Activated naive CD8-positive, alpha-beta T cell (primary cell): ENCODE measurements around the gene IFI27.

Experiments
- H3K27ac Mint-ChIP-seq: one replicate; pipeline ENCODE4 v1.8.0; 2021; ENCODE audit warnings: mixed read lengths
- H3K27me3 Mint-ChIP-seq: one replicate; pipeline ENCODE4 v1.8.0; 2021; ENCODE audit warnings: mixed read lengths
- H3K36me3 Mint-ChIP-seq: one replicate; pipeline ENCODE4 v1.8.0; 2021; ENCODE audit warnings: mixed read lengths
- H3K4me1 Mint-ChIP-seq: one replicate; pipeline ENCODE4 v1.8.0; 2021; ENCODE audit warnings: low read depth, mixed read lengths
- H3K4me3 Mint-ChIP-seq: one replicate; pipeline ENCODE4 v1.8.0; 2021; ENCODE audit warnings: mild to moderate bottlenecking, mixed read lengths
- H3K9me3 Mint-ChIP-seq: one replicate; pipeline ENCODE4 v1.8.0; 2021; ENCODE audit warnings: low read depth, mixed read lengths

The IFI27 gene

GRCh38 chr14:94113908-94114588 lies 3.5 kb downstream of the IFI27 start:
- Mint-ChIP-seq H3K36me3 (no peaks in the 10 kb centered on the region), H3K9me3 (no peaks in the 10 kb centered on the region), H3K27ac (no peak overlapping the region), H3K4me1 (no peaks in the 10 kb centered on the region), H3K27me3 (peaks cover 4% of the 10 kb centered on the region), H3K4me3 (no peak overlapping the region)

DNA sequence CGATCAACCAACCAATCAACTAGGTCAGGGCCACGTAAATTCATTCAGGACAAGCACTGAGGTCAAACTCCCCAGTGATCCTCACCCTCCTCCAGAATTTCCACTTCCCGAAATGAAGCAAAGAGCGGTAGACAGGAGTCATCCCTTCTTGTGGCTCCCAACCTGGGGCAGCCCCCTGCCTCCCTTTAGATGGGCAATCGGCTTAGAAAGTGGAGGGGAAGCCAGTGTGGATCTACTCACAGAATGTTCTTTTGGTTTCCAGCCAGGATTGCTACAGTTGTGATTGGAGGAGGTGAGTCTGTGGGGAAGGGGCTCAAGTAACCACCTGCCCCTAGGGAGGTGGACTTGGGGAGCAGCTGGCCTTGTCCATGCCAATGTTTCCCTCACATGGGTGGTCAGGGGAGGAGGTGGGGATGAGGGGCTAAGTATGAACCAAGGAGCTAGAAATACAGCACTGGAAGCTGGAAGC lies 4.1 kb downstream of the IFI27 start:
- no peak overlapping the region for H3K4me3 Mint-ChIP-seq
- H3K36me3 Mint-ChIP-seq: peaks cover 3% of the 10 kb centered on the region
- peaks cover 4% of the 10 kb centered on the region for H3K27me3 Mint-ChIP-seq
- H3K4me1 Mint-ChIP-seq: no peaks in the 10 kb centered on the region
- peaks cover 2% of the 10 kb centered on the region for H3K9me3 Mint-ChIP-seq
- H3K27ac Mint-ChIP-seq: no peak overlapping the region

- H3K36me3 Mint-ChIP-seq: peaks cover 5% of the 10 kb centered on the region
- peaks cover 4% of the 10 kb centered on the region for H3K27me3 Mint-ChIP-seq
- no peaks in the 10 kb centered on the region for H3K4me1 Mint-ChIP-seq
- no peak overlapping the region for H3K27ac Mint-ChIP-seq
- H3K9me3 Mint-ChIP-seq: peaks cover 4% of the 10 kb centered on the region
- no peak overlapping the region for H3K4me3 Mint-ChIP-seq
Measured at GRCh38 chr14:94115058-94115591, 4.6 kb downstream of the IFI27 start.

DNA sequence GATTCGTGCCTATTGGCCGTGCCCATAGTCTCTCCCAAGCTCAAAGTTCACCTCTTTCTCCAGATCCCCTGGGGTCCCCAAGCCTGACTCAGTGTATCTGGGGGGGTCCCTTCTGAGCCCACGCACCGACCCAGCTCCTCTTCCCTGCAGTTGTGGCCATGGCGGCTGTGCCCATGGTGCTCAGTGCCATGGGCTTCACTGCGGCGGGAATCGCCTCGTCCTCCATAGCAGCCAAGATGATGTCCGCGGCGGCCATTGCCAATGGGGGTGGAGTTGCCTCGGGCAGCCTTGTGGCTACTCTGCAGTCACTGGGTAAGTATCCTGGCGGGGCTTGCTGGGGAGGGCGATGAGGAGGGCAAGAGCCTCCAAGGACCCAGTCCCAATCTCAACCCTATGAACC lies 5.1 kb downstream of the IFI27 start:
- Mint-ChIP-seq H3K27me3 (peaks cover 4% of the 10 kb centered on the region), H3K4me1 (no peaks in the 10 kb centered on the region), H3K36me3 (peaks cover 5% of the 10 kb centered on the region), H3K9me3 (peaks cover 4% of the 10 kb centered on the region), H3K4me3 (no peak overlapping the region), H3K27ac (no peak overlapping the region)

- peaks cover 8% of the 10 kb centered on the region for H3K9me3 Mint-ChIP-seq
- H3K4me1 Mint-ChIP-seq: no peaks in the 10 kb centered on the region
- peaks cover 4% of the 10 kb centered on the region for H3K27me3 Mint-ChIP-seq
- peaks cover 11% of the 10 kb centered on the region for H3K36me3 Mint-ChIP-seq
- no peak overlapping the region for H3K4me3 Mint-ChIP-seq
- H3K27ac Mint-ChIP-seq: no peak overlapping the region
Measured at GRCh38 chr14:94116701-94117100, 6.2 kb downstream of the IFI27 start.

GRCh38 chr14:94117856-94118255 lies 7.3 kb downstream of the IFI27 start:
- Mint-ChIP-seq H3K9me3 (peaks cover 8% of the 10 kb centered on the region), H3K4me3 (no peak overlapping the region), H3K27ac (no peak overlapping the region), H3K36me3 (peaks cover 11% of the 10 kb centered on the region), H3K27me3 (peaks cover 4% of the 10 kb centered on the region), H3K4me1 (no peaks in the 10 kb centered on the region)

- Mint-ChIP-seq H3K27ac (no peak overlapping the region), H3K4me1 (no peaks in the 10 kb centered on the region), H3K36me3 (peaks cover 11% of the 10 kb centered on the region), H3K9me3 (peaks cover 8% of the 10 kb centered on the region), H3K27me3 (peaks cover 4% of the 10 kb centered on the region), H3K4me3 (no peak overlapping the region)
Measured at GRCh38 chr14:94119071-94119470, 8.5 kb downstream of the IFI27 start.

GRCh38 chr14:94120667-94121340 lies 10.3 kb downstream of the IFI27 start:
- Mint-ChIP-seq H3K27me3 (peaks cover 4% of the 10 kb centered on the region), H3K9me3 (peaks cover 8% of the 10 kb centered on the region)

GRCh38 chr14:94121485-94121884 lies 10.9 kb downstream of the IFI27 start:
- H3K4me1 Mint-ChIP-seq: no peaks in the 10 kb centered on the region
- peaks cover 4% of the 10 kb centered on the region for H3K27me3 Mint-ChIP-seq
- peaks cover 11% of the 10 kb centered on the region for H3K36me3 Mint-ChIP-seq
- H3K4me3 Mint-ChIP-seq: no peak overlapping the region
- H3K9me3 Mint-ChIP-seq: peaks cover 8% of the 10 kb centered on the region
- no peak overlapping the region for H3K27ac Mint-ChIP-seq

More at GRCh38 chr14:94120667-94121340, 10.3 kb downstream of the IFI27 start:
- H3K36me3 Mint-ChIP-seq: peaks cover 11% of the 10 kb centered on the region
- H3K4me1 Mint-ChIP-seq: no peaks in the 10 kb centered on the region
- no peak overlapping the region for H3K4me3 Mint-ChIP-seq
- no peak overlapping the region for H3K27ac Mint-ChIP-seq

- no peak overlapping the region for H3K27ac Mint-ChIP-seq
- H3K4me3 Mint-ChIP-seq: no peak overlapping the region
- no peaks in the 10 kb centered on the region for H3K4me1 Mint-ChIP-seq
- H3K27me3 Mint-ChIP-seq: no peaks in the 10 kb centered on the region
- peaks cover 8% of the 10 kb centered on the region for H3K9me3 Mint-ChIP-seq
- peaks cover 11% of the 10 kb centered on the region for H3K36me3 Mint-ChIP-seq
Measured at GRCh38 chr14:94122438-94122837, 11.9 kb downstream of the IFI27 start.

DNA sequence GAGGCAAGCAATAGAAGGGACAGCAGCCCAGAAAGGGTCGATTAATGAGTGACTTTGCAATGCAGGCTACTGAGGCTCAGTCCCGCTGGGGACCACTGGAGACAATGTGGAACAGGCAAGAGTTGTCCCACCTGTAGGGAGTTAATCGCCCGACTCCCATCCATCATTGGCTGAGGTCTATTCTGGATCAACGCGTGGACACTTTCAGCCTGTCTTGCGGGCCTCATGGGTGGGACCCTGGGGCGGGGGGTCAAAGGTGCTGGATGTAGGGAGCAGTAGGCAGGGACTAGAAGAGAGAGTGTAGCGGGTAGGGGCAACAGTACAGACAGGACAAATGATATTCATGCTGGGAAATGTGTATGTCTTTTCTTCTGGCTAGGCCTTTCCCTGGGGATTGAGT lies 12.8 kb downstream of the IFI27 start:
- peaks cover 8% of the 10 kb centered on the region for H3K9me3 Mint-ChIP-seq

DNA sequence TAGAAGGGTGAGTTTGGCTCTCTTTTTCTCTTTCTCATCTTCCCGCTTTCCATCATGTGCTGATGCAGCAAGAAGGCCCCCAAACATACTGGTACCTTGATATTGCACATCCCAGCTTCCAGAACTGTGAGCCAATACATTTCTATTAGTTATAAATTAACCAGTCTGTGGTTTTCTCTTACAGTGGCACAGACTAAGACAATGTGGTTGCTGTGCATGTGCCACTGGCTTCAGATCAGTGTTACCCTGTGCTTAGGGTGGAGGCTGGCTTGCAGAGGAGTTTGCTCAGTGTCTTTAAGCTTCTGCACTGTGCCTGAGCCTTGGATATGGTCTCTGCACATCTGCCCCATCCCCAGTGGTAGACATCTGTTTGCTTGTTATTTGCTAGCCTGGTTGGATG lies 13.3 kb downstream of the IFI27 start:
- H3K4me3 Mint-ChIP-seq: no peak overlapping the region
- H3K9me3 Mint-ChIP-seq: peaks cover 8% of the 10 kb centered on the region
- H3K27me3 Mint-ChIP-seq: no peaks in the 10 kb centered on the region
- peaks cover 5% of the 10 kb centered on the region for H3K4me1 Mint-ChIP-seq
- H3K27ac Mint-ChIP-seq: no peak overlapping the region
- H3K36me3 Mint-ChIP-seq: peaks cover 11% of the 10 kb centered on the region

More for the DNA sequence above, 12.8 kb downstream of the IFI27 start:
- Mint-ChIP-seq H3K27ac (no peak overlapping the region), H3K4me1 (no peaks in the 10 kb centered on the region), H3K36me3 (peaks cover 11% of the 10 kb centered on the region), H3K27me3 (no peaks in the 10 kb centered on the region), H3K4me3 (no peak overlapping the region)

DNA sequence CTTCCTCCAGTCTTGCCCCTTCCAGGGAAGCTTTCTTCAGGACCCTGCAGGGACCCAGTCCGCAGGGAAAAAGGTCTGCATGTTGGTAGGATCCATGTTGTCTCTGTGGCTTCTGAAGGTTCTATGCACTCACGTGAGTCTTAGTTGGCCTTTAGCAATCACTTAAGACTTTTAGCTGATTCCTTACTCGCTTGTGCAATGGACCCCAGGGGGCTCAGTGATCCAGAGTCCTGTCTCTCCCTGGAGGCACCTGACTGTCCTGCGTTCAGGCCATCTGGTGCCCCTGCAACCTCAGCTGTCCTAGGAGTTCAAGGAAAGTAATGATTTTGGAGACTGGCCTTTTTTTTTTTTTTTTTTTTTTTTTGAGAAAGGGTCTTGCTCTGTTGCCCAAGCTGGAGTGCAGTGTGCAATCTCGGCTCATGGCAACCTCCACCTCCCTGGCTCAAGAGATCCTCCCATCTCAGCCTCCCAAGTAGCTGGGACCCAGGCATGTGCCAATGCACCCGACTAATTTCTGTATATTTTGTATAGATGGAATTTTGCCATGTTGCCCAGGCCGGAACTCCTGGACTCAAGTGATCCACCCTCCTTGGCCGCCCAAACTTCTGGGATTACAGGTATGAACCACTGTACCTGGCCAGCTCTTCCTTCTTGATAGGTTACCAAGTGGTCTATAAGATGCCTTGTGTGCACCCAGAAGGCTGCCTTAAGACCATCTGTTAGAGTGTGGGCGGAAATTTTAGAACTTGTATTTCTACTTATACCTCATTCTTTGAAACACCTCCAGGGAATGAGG lies 14.2 kb downstream of the IFI27 start:
- Mint-ChIP-seq H3K27me3 (no peaks in the 10 kb centered on the region), H3K36me3 (peaks cover 7% of the 10 kb centered on the region), H3K4me3 (no peak overlapping the region)

GRCh38 chr14:94125659-94126418 lies 15.3 kb downstream of the IFI27 start:
- Mint-ChIP-seq H3K27ac (no peak overlapping the region), H3K27me3 (no peaks in the 10 kb centered on the region), H3K9me3 (peaks cover 4% of the 10 kb centered on the region), H3K36me3 (peaks cover 3% of the 10 kb centered on the region), H3K4me3 (no peak overlapping the region), H3K4me1 (peaks cover 16% of the 10 kb centered on the region)

More for the DNA sequence above, 14.2 kb downstream of the IFI27 start:
- Mint-ChIP-seq H3K9me3 (peaks cover 4% of the 10 kb centered on the region), H3K27ac (no peak overlapping the region), H3K4me1 (peaks cover 10% of the 10 kb centered on the region)
